ENCODE data around the gene EWSR1. TPM values are rescaled to one million over a fixed set of nuclear protein-coding genes. Genes with fewer than 3 reads are reported as not detected.

The EWSR1 gene
- total and polyA plus RNA-seq, 2 experiments from 2014 or later = 154 to 210 TPM

- in situ Hi-C loops (cut with MboI) = no loop called here
- no peaks in the 10 kb centered on the region for H4K20me1 ChIP-seq (ENCODE audit: insufficient read depth)
- no peak overlapping the region for H3K9ac ChIP-seq
- WGBS, 2 experiments (ENCODE audit: low coverage in 1 of 2, low lambda C conversion rate in 2 of 2, missing lambda C conversion rate in 2 of 2) = 3 to 4% methylated on average over 52 to 68 of the region's 69 CpGs
- TF ChIP-seq EZH2phosphoT487 (IDR thresholded peaks at IDR 0.05; ENCODE audit: insufficient read depth, low read depth) = 0 out of 2 replicates have a peak, but pooled peaks have one; percentile 60
- TF ChIP-seq EZH2 (IDR thresholded peaks at IDR 0.05; ENCODE audit: insufficient read depth, poor library complexity, severe bottlenecking) = no peak
- DNase-seq = peak; percentile 36
- no peaks in the 10 kb centered on the region for H3K9me2 ChIP-seq (ENCODE audit: insufficient read depth)
- peak overlapping the region; percentile 38 for H3K4me3 ChIP-seq
- H2AFZ ChIP-seq = no peak overlapping the region; the same call in 1 of the 2 replicates
- peaks cover 10% of the 10 kb centered on the region for H3K4me1 ChIP-seq (ENCODE audit: insufficient read depth)
- H3K4me2 ChIP-seq (ENCODE audit: unreplicated experiment) = peak overlapping the region; percentile 43
- no peak overlapping the region for H3K27ac ChIP-seq
- peaks cover 26% of the 10 kb centered on the region for H3K27me3 ChIP-seq (replicated peaks; ENCODE audit: insufficient read depth)
- no peaks in the 10 kb centered on the region for H3K9me3 ChIP-seq (ENCODE audit: low read depth)
- no peaks in the 10 kb centered on the region; the same call in 1 of the 2 replicates for H3F3A ChIP-seq (ENCODE audit: insufficient read depth)
- 0 out of 2 replicates have a peak, but pooled peaks cover 2% of the 10 kb centered on the region for H3K79me2 ChIP-seq (ENCODE audit: insufficient read depth)
- no peaks in the 10 kb centered on the region for H3K36me3 ChIP-seq (ENCODE audit: low read depth)
Observed at GRCh38 chr22:29314537-29315285, 46.6 kb downstream of the EWSR1 start.

GRCh38 chr22:29315286-29316140 is 47.4 kb downstream of the EWSR1 start, which contains the start of gene RASL10A:
TSS of gene RASL10A (minus strand) at chr22:29315697. CDS start at chr22:29315246, 451 bp downstream.
- Histone ChIP-seq H4K20me1 (ENCODE audit: insufficient read depth) (no peaks in the 10 kb centered on the region), H3K27ac (no peak within 1 kb of the TSS), H3K9me3 (ENCODE audit: low read depth) (no peaks in the 10 kb centered on the region), H3K79me2 (ENCODE audit: insufficient read depth) (no peaks in the 10 kb centered on the region), H3K9ac (no peak within 1 kb of the TSS), H3K27me3 (replicated peaks; ENCODE audit: insufficient read depth) (peaks cover 26% of the 10 kb centered on the region), H3K4me2 (ENCODE audit: unreplicated experiment) (peak within 1 kb of the TSS; percentile 43), H3F3A (ENCODE audit: insufficient read depth) (no peaks in the 10 kb centered on the region; the same call in 1 of the 2 replicates), H3K4me1 (ENCODE audit: insufficient read depth) (peaks cover 10% of the 10 kb centered on the region), H2AFZ (no peak within 1 kb of the TSS; the same call in 1 of the 2 replicates), H3K36me3 (ENCODE audit: low read depth) (no peaks in the 10 kb centered on the region), H3K9me2 (ENCODE audit: insufficient read depth) (no peaks in the 10 kb centered on the region), H3K4me3 (peak within 1 kb of the TSS; percentile 38)
- DNase-seq = peak; percentile 43
- in situ Hi-C loops (cut with MboI) = no loop called here
- WGBS, 2 experiments (ENCODE audit: low coverage in 1 of 2, low lambda C conversion rate in 2 of 2, missing lambda C conversion rate in 2 of 2) = 8 to 34% methylated on average over 21 to 102 of the region's 103 CpGs
- TF ChIP-seq EZH2phosphoT487 (IDR thresholded peaks at IDR 0.05; ENCODE audit: insufficient read depth, low read depth) (no peak), EZH2 (IDR thresholded peaks at IDR 0.05; ENCODE audit: insufficient read depth, poor library complexity, severe bottlenecking) (peak; percentile 66)

GRCh38 chr22:29316141-29316828 is 48.2 kb downstream of the EWSR1 start:
- in situ Hi-C loops (cut with MboI) = no loop called here
- H3K4me3 ChIP-seq = no peak overlapping the region
- peaks cover 26% of the 10 kb centered on the region for H3K27me3 ChIP-seq (replicated peaks; ENCODE audit: insufficient read depth)
- no peaks in the 10 kb centered on the region for H4K20me1 ChIP-seq (ENCODE audit: insufficient read depth)
- H3K27ac ChIP-seq = no peak overlapping the region
- no peak for TF ChIP-seq EZH2 (IDR thresholded peaks at IDR 0.05; ENCODE audit: insufficient read depth, poor library complexity, severe bottlenecking)
- no peak for TF ChIP-seq EZH2phosphoT487 (IDR thresholded peaks at IDR 0.05; ENCODE audit: insufficient read depth, low read depth)
- no peaks in the 10 kb centered on the region; the same call in 1 of the 2 replicates for H3F3A ChIP-seq (ENCODE audit: insufficient read depth)
- no peak overlapping the region for H3K9ac ChIP-seq
- no peaks in the 10 kb centered on the region for H3K36me3 ChIP-seq (ENCODE audit: low read depth)
- H3K4me2 ChIP-seq (ENCODE audit: unreplicated experiment) = no peak overlapping the region
- no peaks in the 10 kb centered on the region for H3K9me2 ChIP-seq (ENCODE audit: insufficient read depth)
- no peak for DNase-seq
- H3K9me3 ChIP-seq (ENCODE audit: low read depth) = no peaks in the 10 kb centered on the region
- no peak overlapping the region for H2AFZ ChIP-seq
- peaks cover 5% of the 10 kb centered on the region; the same call in 1 of the 2 replicates for H3K4me1 ChIP-seq (ENCODE audit: insufficient read depth)
- 62 to 66% methylated on average over 16 to 18 of the region's 18 CpGs for WGBS, 2 experiments (ENCODE audit: low coverage in 1 of 2, low lambda C conversion rate in 2 of 2, missing lambda C conversion rate in 2 of 2)
- H3K79me2 ChIP-seq (ENCODE audit: insufficient read depth) = no peaks in the 10 kb centered on the region

Measured in GM23248 (cell line).